ENCODE measurements around the gene GDPD4. TPM values are rescaled to one million over a fixed set of nuclear protein-coding genes. Genes with fewer than 3 reads are reported as not detected.

Gene GDPD4
- total RNA-seq, 1 donor from 2014 or later: not detected

- peaks cover 12% of the 10 kb centered on the region for H3K36me3 Mint-ChIP-seq (ENCODE audit: unreplicated experiment)
- H3K27ac Mint-ChIP-seq (ENCODE audit: unreplicated experiment): no peak overlapping the region
- no peak overlapping the region for H3K4me3 Mint-ChIP-seq (ENCODE audit: unreplicated experiment)
- no peaks in the 10 kb centered on the region for H3K9me3 Mint-ChIP-seq (ENCODE audit: unreplicated experiment)
- no peak for DNase-seq (ENCODE audit: extremely low spot score, unreplicated experiment)
- H3K4me1 Mint-ChIP-seq (ENCODE audit: unreplicated experiment): no peaks in the 10 kb centered on the region
- no peak for TF ChIP-seq CTCF (IDR thresholded peaks at IDR 0.05)
- H3K27me3 Mint-ChIP-seq (ENCODE audit: unreplicated experiment): no peaks in the 10 kb centered on the region
Observed at GRCh38 chr11:77332259-77332658, 30.8 kb upstream of the GDPD4 start.

- no peaks in the 10 kb centered on the region for H3K27me3 Mint-ChIP-seq (ENCODE audit: unreplicated experiment)
- no peaks in the 10 kb centered on the region for H3K9me3 Mint-ChIP-seq (ENCODE audit: unreplicated experiment)
- no peak overlapping the region for H3K27ac Mint-ChIP-seq (ENCODE audit: unreplicated experiment)
- TF ChIP-seq CTCF (IDR thresholded peaks at IDR 0.05): no peak
- no peak for DNase-seq (ENCODE audit: extremely low spot score, unreplicated experiment)
- no peaks in the 10 kb centered on the region for H3K4me1 Mint-ChIP-seq (ENCODE audit: unreplicated experiment)
- H3K4me3 Mint-ChIP-seq (ENCODE audit: unreplicated experiment): no peak overlapping the region
- peaks cover 19% of the 10 kb centered on the region for H3K36me3 Mint-ChIP-seq (ENCODE audit: unreplicated experiment)
Observed at GRCh38 chr11:77325159-77325558, 23.7 kb upstream of the GDPD4 start.

- no peak overlapping the region for H3K4me3 Mint-ChIP-seq (ENCODE audit: unreplicated experiment)
- DNase-seq (ENCODE audit: extremely low spot score, unreplicated experiment): no peak
- H3K27ac Mint-ChIP-seq (ENCODE audit: unreplicated experiment): no peak overlapping the region
- H3K27me3 Mint-ChIP-seq (ENCODE audit: unreplicated experiment): no peaks in the 10 kb centered on the region
- H3K4me1 Mint-ChIP-seq (ENCODE audit: unreplicated experiment): no peaks in the 10 kb centered on the region
- no peak for TF ChIP-seq CTCF (IDR thresholded peaks at IDR 0.05)
- H3K9me3 Mint-ChIP-seq (ENCODE audit: unreplicated experiment): no peaks in the 10 kb centered on the region
- H3K36me3 Mint-ChIP-seq (ENCODE audit: unreplicated experiment): peaks cover 19% of the 10 kb centered on the region
Observed at GRCh38 chr11:77324508-77324907, 23.0 kb upstream of the GDPD4 start.

- peaks cover 12% of the 10 kb centered on the region for H3K36me3 Mint-ChIP-seq (ENCODE audit: unreplicated experiment)
- no peaks in the 10 kb centered on the region for H3K9me3 Mint-ChIP-seq (ENCODE audit: unreplicated experiment)
- H3K4me1 Mint-ChIP-seq (ENCODE audit: unreplicated experiment): no peaks in the 10 kb centered on the region
- DNase-seq (ENCODE audit: extremely low spot score, unreplicated experiment): no peak
- H3K27ac Mint-ChIP-seq (ENCODE audit: unreplicated experiment): no peak overlapping the region
- no peak for TF ChIP-seq CTCF (IDR thresholded peaks at IDR 0.05)
- H3K27me3 Mint-ChIP-seq (ENCODE audit: unreplicated experiment): no peaks in the 10 kb centered on the region
- H3K4me3 Mint-ChIP-seq (ENCODE audit: unreplicated experiment): no peak overlapping the region
Observed at GRCh38 chr11:77322926-77323590, 21.6 kb upstream of the GDPD4 start.

GRCh38 chr11:77322506-77322905, 21.0 kb upstream of the GDPD4 start:
- no peak for DNase-seq (ENCODE audit: extremely low spot score, unreplicated experiment)
- Mint-ChIP-seq H3K4me3 (ENCODE audit: unreplicated experiment) (no peak overlapping the region), H3K9me3 (ENCODE audit: unreplicated experiment) (no peaks in the 10 kb centered on the region), H3K36me3 (ENCODE audit: unreplicated experiment) (peaks cover 12% of the 10 kb centered on the region), H3K4me1 (ENCODE audit: unreplicated experiment) (no peaks in the 10 kb centered on the region), H3K27me3 (ENCODE audit: unreplicated experiment) (no peaks in the 10 kb centered on the region), H3K27ac (ENCODE audit: unreplicated experiment) (no peak overlapping the region)
- no peak for TF ChIP-seq CTCF (IDR thresholded peaks at IDR 0.05)
